CD14-positive monocyte (primary cell): ENCODE measurements around the gene RNF223. TPM values are rescaled to one million over a fixed set of nuclear protein-coding genes. Genes with fewer than 3 reads are reported as not detected.

Experiments used
- DNase-seq, 3 donors: peaks; one replicate each; pipeline ENCODE4 v3.0.0-alpha.2; 2011 to 2022
- H2AFZ ChIP-seq: 2 replicates; pipeline ENCODE4 v1.6.0; 2012; ENCODE audit warnings: mild to moderate bottlenecking, low read depth, low read length, inconsistent platforms; ENCODE audit not compliant: insufficient read depth, poor library complexity, severe bottlenecking
- H3K27ac ChIP-seq, 2 donors: 1 replicate in 1 of 2; 2 replicates in 1 of 2; pipeline ENCODE4 v1.5.1; 2012 to 2013; ENCODE audit warnings: low read length in 2 of 2, control low read depth in 1 of 2, inconsistent platforms in 1 of 2, low read depth in 1 of 2, mild to moderate bottlenecking in 1 of 2
- H3K27me3 ChIP-seq, 2 donors: one replicate each; pipeline versions ENCODE4 v1.6.0 to v1.6.1; 2011 to 2013; ENCODE audit warnings: low read length in 2 of 2; ENCODE audit not compliant: control insufficient read depth in 2 of 2, insufficient read depth in 2 of 2
- H3K36me3 ChIP-seq, 2 donors: replicated peaks in 1 of 2; 1 replicate in 1 of 2; 2 replicates in 1 of 2; pipeline versions ENCODE4 v1.5.1 to v1.6.1; 2012 to 2013; ENCODE audit warnings: low read length in 2 of 2, control low read depth in 1 of 2, inconsistent platforms in 1 of 2, mild to moderate bottlenecking in 1 of 2; ENCODE audit not compliant: insufficient read depth in 2 of 2, control insufficient read depth in 1 of 2
- H3K4me1 ChIP-seq, 2 donors: 1 replicate in 1 of 2; 2 replicates in 1 of 2; pipeline versions ENCODE4 v1.5.1 to v1.6.1; 2012 to 2013; ENCODE audit warnings: low read length in 2 of 2, control low read depth in 1 of 2, inconsistent platforms in 1 of 2, mild to moderate bottlenecking in 1 of 2, moderate library complexity in 1 of 2; ENCODE audit not compliant: insufficient read depth in 2 of 2, control insufficient read depth in 1 of 2
- H3K4me2 ChIP-seq: replicated peaks from 2 replicates; pipeline ENCODE3; 2012; ENCODE audit warnings: low read length, moderate library complexity, mild to moderate bottlenecking; ENCODE audit not compliant: poor library complexity, severe bottlenecking; ENCODE audit errors: extremely low read depth
- H3K4me3 ChIP-seq, 3 experiments: fragments of 200-600 bp in 1 of 3; sonication (generic) in 1 of 3; replicated peaks in 1 of 3; 1 replicate in 2 of 3; 2 replicates in 1 of 3; pipeline ENCODE4 v1.5.1; 2011 to 2013; ENCODE audit warnings: low read length in 3 of 3, mild to moderate bottlenecking in 3 of 3, control low read depth in 2 of 3, low read depth in 2 of 3, inconsistent platforms in 1 of 3, moderate library complexity in 1 of 3
- H3K79me2 ChIP-seq: 2 replicates; pipeline ENCODE4 v1.6.0; 2012; ENCODE audit warnings: mild to moderate bottlenecking, control low read depth, inconsistent platforms, low read length, moderate library complexity; ENCODE audit not compliant: insufficient read depth
- H3K9ac ChIP-seq: 2 replicates; pipeline ENCODE4 v1.6.0; 2017; ENCODE audit warnings: low read length, mild to moderate bottlenecking; ENCODE audit not compliant: insufficient read depth, poor library complexity, severe bottlenecking
- H3K9me3 ChIP-seq, 2 donors: replicated peaks in 1 of 2; 1 replicate in 1 of 2; 2 replicates in 1 of 2; pipeline versions ENCODE4 v1.5.1 to v1.6.1; 2012 to 2013; ENCODE audit warnings: low read length in 2 of 2, control low read depth in 1 of 2; ENCODE audit not compliant: control insufficient read depth in 1 of 2, insufficient read depth in 1 of 2
- H4K20me1 ChIP-seq: 2 replicates; pipeline ENCODE4 v1.6.0; 2012; ENCODE audit warnings: mild to moderate bottlenecking, low read length, control low read depth, moderate library complexity; ENCODE audit not compliant: insufficient read depth
- H3K27ac Mint-ChIP-seq, 7 donors: one replicate each; pipeline ENCODE4 v1.8.0; 2020; ENCODE audit warnings: mild to moderate bottlenecking in 7 of 7, mixed read lengths in 7 of 7, moderate library complexity in 6 of 7, inconsistent platforms in 2 of 7
- H3K27me3 Mint-ChIP-seq, 3 donors: one replicate each; pipeline ENCODE4 v1.8.0; 2021 to 2022; ENCODE audit warnings: low read depth in 3 of 3, mild to moderate bottlenecking in 3 of 3, mixed read lengths in 3 of 3, moderate library complexity in 3 of 3, inconsistent platforms in 1 of 3
- H3K36me3 Mint-ChIP-seq, 2 donors: one replicate each; pipeline ENCODE4 v1.8.0; 2020; ENCODE audit warnings: mixed read lengths in 2 of 2, inconsistent platforms in 1 of 2, mild to moderate bottlenecking in 1 of 2
- H3K4me1 Mint-ChIP-seq: one replicate; pipeline ENCODE4 v1.8.0; 2020; ENCODE audit warnings: mild to moderate bottlenecking, mixed read lengths
- H3K4me3 Mint-ChIP-seq, 2 donors: one replicate each; pipeline ENCODE4 v1.8.0; 2020; ENCODE audit warnings: mild to moderate bottlenecking in 2 of 2, mixed read lengths in 2 of 2, moderate library complexity in 1 of 2
- H3K9me3 Mint-ChIP-seq, 7 donors: one replicate each; pipeline ENCODE4 v1.8.0; 2020 to 2022; ENCODE audit warnings: mixed read lengths in 7 of 7, mild to moderate bottlenecking in 6 of 7, moderate library complexity in 6 of 7, inconsistent platforms in 2 of 7
- WGBS: methylation state at CpG from one replicate; pipeline ENCODE4 v1.1.5; 2013; ENCODE audit warnings: missing lambda C conversion rate; ENCODE audit not compliant: insufficient coverage; 5-methylcytosine and 5-hydroxymethylcytosine counted together
- intact Hi-C, 2 donors: fragments of 100-400 bp; cut with micrococcal nuclease; formaldehyde crosslinking; loops; one replicate each; pipeline versions ENCODE4 v1.15.0 to v1.15.1; 2023
- polyA plus RNA-seq, 3 donors: library from polyadenylated mRNA; depleted of rRNA in 1 of 3; unstranded in 2 of 3; stranded (reverse) in 1 of 3; fragments of 300-500 nt in 2 of 3; fragments of >200 nt in 1 of 3; fragmentation: Illumina TruSeq in 2 of 3; gene quantifications; 1 replicate in 2 of 3; 2 replicates in 1 of 3; pipeline ENCODE4 v1.2.3, GENCODE V29; 2012 to 2021
- TF ChIP-seq, protein P1 (sequence below): fragments of 200-600 bp; IDR thresholded peaks from one replicate; pipeline ENCODE4 v1.8.0; 2022; ENCODE audit warnings: antibody characterized with exemption, mild to moderate bottlenecking

RNF223 gene
- polyA plus RNA-seq, 3 donors = not detected

DNA sequence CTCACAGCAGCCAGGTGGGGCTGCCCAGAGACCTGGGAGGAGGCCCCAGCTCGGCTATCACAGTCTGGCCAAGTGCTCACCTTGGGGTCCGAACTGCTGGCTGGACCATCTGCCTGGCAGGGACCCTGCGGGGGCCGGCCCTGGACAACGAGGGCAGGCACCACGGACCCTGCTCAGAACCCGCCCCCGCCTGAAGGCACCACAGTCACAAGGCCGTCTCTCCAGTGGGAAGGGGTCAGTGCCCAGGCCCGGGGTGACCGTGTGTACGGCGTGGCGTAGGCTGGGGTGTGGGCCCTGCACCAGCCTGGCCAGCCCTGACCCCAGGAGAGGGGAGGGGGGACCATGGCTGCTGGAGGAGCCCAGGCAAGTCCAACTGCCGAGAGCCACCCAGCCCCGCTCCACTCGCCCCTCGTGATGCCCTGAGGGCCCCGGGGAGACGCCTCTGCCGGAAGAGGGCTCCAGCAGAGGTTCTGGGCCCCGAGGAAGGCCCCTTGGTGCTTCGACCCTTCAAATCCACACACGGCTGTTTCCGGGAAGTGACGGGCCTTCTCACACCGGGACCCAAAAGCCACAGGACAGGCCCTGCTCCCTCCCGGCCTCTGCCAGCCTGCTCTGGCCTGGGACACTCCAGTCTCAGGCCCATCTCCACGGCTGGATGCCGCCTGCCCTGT is 11.2 kb upstream of the RNF223 start:
- whole genome bisulfite sequencing = 97% methylated on average over 30 of the region's 30 CpGs
- no peak overlapping the region for H3K27ac Mint-ChIP-seq
- no peak for DNase-seq

DNA sequence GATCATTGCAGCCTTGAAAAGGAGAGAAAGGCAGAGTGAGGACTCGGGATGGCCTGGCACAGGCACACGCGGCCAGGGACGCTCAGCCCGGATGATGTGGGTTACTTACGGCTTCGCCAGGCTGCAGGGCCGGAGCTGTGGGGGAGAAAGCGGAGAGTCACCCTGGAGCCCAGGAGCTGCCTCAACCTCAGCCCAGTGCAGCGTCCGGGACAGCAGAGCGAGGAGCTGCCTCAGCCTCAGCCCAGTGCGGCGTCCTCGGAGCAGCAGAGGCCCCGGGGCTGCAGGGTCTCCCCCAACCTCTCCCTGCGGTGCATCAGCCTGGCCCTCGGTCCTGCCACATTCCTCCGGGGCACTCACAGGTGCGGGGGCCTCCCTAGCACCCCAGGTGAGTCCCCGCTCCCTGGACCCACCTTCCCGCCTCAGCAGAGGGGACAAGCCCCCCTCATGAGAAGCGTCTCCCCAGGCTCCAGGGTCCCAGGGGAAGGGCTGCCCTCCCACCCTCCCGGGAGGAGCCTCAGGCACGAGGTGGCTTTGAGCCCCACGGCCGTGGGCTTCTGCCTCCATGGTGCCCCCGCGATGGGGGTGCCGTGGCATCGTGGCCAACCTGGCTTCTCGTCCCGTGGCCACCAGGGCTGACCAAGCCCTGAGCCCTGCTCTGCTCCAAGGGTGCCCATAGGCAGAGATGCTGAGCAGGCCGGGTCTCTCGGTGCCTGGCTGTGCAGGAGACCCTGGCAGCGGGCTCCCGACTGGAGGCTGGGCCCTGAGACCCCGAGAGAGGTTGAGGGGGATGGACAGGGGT is 10.5 kb upstream of the RNF223 start:
- H4K20me1 ChIP-seq = no peaks in the 10 kb centered on the region
- Mint-ChIP-seq H3K9me3 (peaks cover 0 to 2% (median 0%) of the 10 kb centered on the region in 7 donors), H3K27ac (no peak overlapping the region), H3K36me3 (peaks cover 5 to 6% of the 10 kb centered on the region in 2 donors), H3K4me1 (peaks cover 6% of the 10 kb centered on the region), H3K4me3 (no peak overlapping the region), H3K27me3 (peaks cover 3 to 13% (median 6%) of the 10 kb centered on the region in 3 donors)
- peak in 1 of 3 donors; percentile 3 for DNase-seq
- TF ChIP-seq, protein P1, sequence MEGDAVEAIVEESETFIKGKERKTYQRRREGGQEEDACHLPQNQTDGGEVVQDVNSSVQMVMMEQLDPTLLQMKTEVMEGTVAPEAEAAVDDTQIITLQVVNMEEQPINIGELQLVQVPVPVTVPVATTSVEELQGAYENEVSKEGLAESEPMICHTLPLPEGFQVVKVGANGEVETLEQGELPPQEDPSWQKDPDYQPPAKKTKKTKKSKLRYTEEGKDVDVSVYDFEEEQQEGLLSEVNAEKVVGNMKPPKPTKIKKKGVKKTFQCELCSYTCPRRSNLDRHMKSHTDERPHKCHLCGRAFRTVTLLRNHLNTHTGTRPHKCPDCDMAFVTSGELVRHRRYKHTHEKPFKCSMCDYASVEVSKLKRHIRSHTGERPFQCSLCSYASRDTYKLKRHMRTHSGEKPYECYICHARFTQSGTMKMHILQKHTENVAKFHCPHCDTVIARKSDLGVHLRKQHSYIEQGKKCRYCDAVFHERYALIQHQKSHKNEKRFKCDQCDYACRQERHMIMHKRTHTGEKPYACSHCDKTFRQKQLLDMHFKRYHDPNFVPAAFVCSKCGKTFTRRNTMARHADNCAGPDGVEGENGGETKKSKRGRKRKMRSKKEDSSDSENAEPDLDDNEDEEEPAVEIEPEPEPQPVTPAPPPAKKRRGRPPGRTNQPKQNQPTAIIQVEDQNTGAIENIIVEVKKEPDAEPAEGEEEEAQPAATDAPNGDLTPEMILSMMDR = no peak
- no peaks in the 10 kb centered on the region for H3K36me3 ChIP-seq
- H3K9ac ChIP-seq = no peak overlapping the region
- no peaks in the 10 kb centered on the region for H3K79me2 ChIP-seq
- 96% methylated on average over 36 of the region's 38 CpGs for WGBS
- no peak overlapping the region for H3K4me2 ChIP-seq
- no peak overlapping the region for H3K4me3 ChIP-seq
- no peak overlapping the region for H3K27ac ChIP-seq
- H3K9me3 ChIP-seq = no peaks in the 10 kb centered on the region
- peaks cover 7% of the 10 kb centered on the region in 2 donors for H3K4me1 ChIP-seq
- no peak overlapping the region for H2AFZ ChIP-seq
- H3K27me3 ChIP-seq = peaks cover 0 to 10% of the 10 kb centered on the region in 2 donors
- intact Hi-C loops = no loop called here

More for the DNA sequence above, 11.2 kb upstream of the RNF223 start:
- H3K79me2 ChIP-seq = no peaks in the 10 kb centered on the region
- H3K36me3 Mint-ChIP-seq = peaks cover 5 to 6% of the 10 kb centered on the region in 2 donors
- H3K27me3 ChIP-seq = peaks cover 0 to 3% of the 10 kb centered on the region in 2 donors
- H2AFZ ChIP-seq = no peak overlapping the region
- H3K9ac ChIP-seq = no peak overlapping the region
- no peak overlapping the region for H3K4me3 ChIP-seq
- no peak overlapping the region for H3K4me2 ChIP-seq
- no peaks in the 10 kb centered on the region for H3K9me3 Mint-ChIP-seq
- peaks cover under 1% of the 10 kb centered on the region for H3K4me1 Mint-ChIP-seq
- no peaks in the 10 kb centered on the region for H4K20me1 ChIP-seq
- H3K36me3 ChIP-seq = no peaks in the 10 kb centered on the region
- intact Hi-C loops = no loop called here
- TF ChIP-seq, protein P1 = no peak
- H3K27ac ChIP-seq = no peak overlapping the region
- no peak overlapping the region for H3K4me3 Mint-ChIP-seq
- peaks cover 0 to under 1% of the 10 kb centered on the region in 2 donors for H3K4me1 ChIP-seq
- H3K9me3 ChIP-seq = no peaks in the 10 kb centered on the region
- H3K27me3 Mint-ChIP-seq = peaks cover 0 to 6% (median 2%) of the 10 kb centered on the region in 3 donors
